D721Med (cell line): ENCODE measurements around the gene PDCD6IP.

Experiments used
- DNase-seq: peaks from one replicate; pipeline ENCODE4 v3.0.0; 2011; ENCODE audit warnings: low spot score; ENCODE audit not compliant: insufficient read length
- FAIRE-seq: peaks from 2 replicates; lab custom pipeline; 2011; peaks lifted over from hg19 to GRCh38; lab: Jason Lieb, UNC
- CTCF ChIP-seq: IDR thresholded peaks from 2 replicates; pipeline ENCODE4 v1.5.1; 2012; ENCODE audit warnings: mild to moderate bottlenecking, control low read depth; ENCODE audit not compliant: insufficient read depth; ENCODE audit errors: missing control alignments

The PDCD6IP gene

GRCh38 chr3:33874815-33875214, 76.4 kb downstream of the PDCD6IP start:
- DNase-seq: no peak
- no peak for FAIRE-seq
- TF ChIP-seq CTCF: no peak

GRCh38 chr3:33875680-33876079, 77.2 kb downstream of the PDCD6IP start:
- no peak for TF ChIP-seq CTCF
- no peak for DNase-seq
- no peak for FAIRE-seq

- DNase-seq: no peak
- no peak for TF ChIP-seq CTCF
- FAIRE-seq: no peak
Observed at GRCh38 chr3:33877187-33877586, 78.8 kb downstream of the PDCD6IP start.

GRCh38 chr3:33879540-33879939, 81.1 kb downstream of the PDCD6IP start:
- FAIRE-seq (no peak), DNase-seq (no peak)
- no peak for TF ChIP-seq CTCF

- no peak for DNase-seq
- no peak for TF ChIP-seq CTCF
- FAIRE-seq: no peak
Observed at GRCh38 chr3:33881156-33882064, 83.0 kb downstream of the PDCD6IP start.

- TF ChIP-seq CTCF: no peak
- FAIRE-seq (no peak), DNase-seq (no peak)
Observed at GRCh38 chr3:33882296-33882695, 83.9 kb downstream of the PDCD6IP start.

GRCh38 chr3:33883538-33883950, 85.1 kb downstream of the PDCD6IP start:
- FAIRE-seq (no peak), DNase-seq (no peak)
- TF ChIP-seq CTCF: peak; percentile 76
